Measurements from ENCODE around the gene SLC2A11. TPM values are rescaled to one million over a fixed set of nuclear protein-coding genes. Genes with fewer than 3 reads are reported as not detected.

SLC2A11 gene
- polyA plus RNA-seq, 3 donors, result 1.3 to 3.3 (median 2.5) TPM

GRCh38 chr22:23910496-23911190, 53.0 kb downstream of the SLC2A11 start:
- Mint-ChIP-seq H3K4me3 (no peak overlapping the region), H3K36me3 (peaks cover 0 to 8% of the 10 kb centered on the region in 2 donors), H3K27ac (no peak overlapping the region), H3K27me3 (ENCODE audit: low read depth in 3 of 3) (peaks cover 0 to 4% (median 1%) of the 10 kb centered on the region in 3 donors), H3K4me1 (peaks cover 10% of the 10 kb centered on the region), H3K9me3 (peaks cover 0 to 1% (median 0%) of the 10 kb centered on the region in 7 donors)
- no peaks in the 10 kb centered on the region for H3K36me3 ChIP-seq (replicated peaks in 1 of 2; ENCODE audit: control insufficient read depth in 1 of 2, insufficient read depth in 2 of 2, low read length in 2 of 2)
- no peak overlapping the region for H3K27ac ChIP-seq (ENCODE audit: low read depth in 1 of 2, low read length in 2 of 2)
- no peaks in the 10 kb centered on the region for H3K79me2 ChIP-seq (ENCODE audit: insufficient read depth, low read length)
- intact Hi-C loops (cut with micrococcal nuclease), result loop anchor here (5.0 kb wide), 2 partner anchors 62 to 123 kb away; partner anchors contain the start of genes DDT (in 1 of the 2) and SMARCB1 (in 1 of the 2)
- no peaks in the 10 kb centered on the region for H3K27me3 ChIP-seq (ENCODE audit: control insufficient read depth in 2 of 2, insufficient read depth in 2 of 2, low read length in 2 of 2)
- no peak for DNase-seq
- peaks cover 7 to 18% of the 10 kb centered on the region in 2 donors for H3K4me1 ChIP-seq (ENCODE audit: control insufficient read depth in 1 of 2, insufficient read depth in 2 of 2, low read length in 2 of 2)
- H3K4me3 ChIP-seq (replicated peaks in 1 of 3; ENCODE audit: low read depth in 2 of 3, low read length in 3 of 3), result no peak overlapping the region
- no peak for TF ChIP-seq CTCF (IDR thresholded peaks at IDR 0.05)
- H3K4me2 ChIP-seq (replicated peaks; ENCODE audit: extremely low read depth, low read length, poor library complexity, severe bottlenecking), result no peak overlapping the region
- WGBS (ENCODE audit: insufficient coverage), result 92% methylated on average over 2 of the region's 3 CpGs
- H2AFZ ChIP-seq (ENCODE audit: insufficient read depth, low read depth, low read length, poor library complexity, severe bottlenecking), result no peak overlapping the region
- no peaks in the 10 kb centered on the region for H4K20me1 ChIP-seq (ENCODE audit: insufficient read depth, low read length)
- no peak overlapping the region for H3K9ac ChIP-seq (ENCODE audit: insufficient read depth, low read length, poor library complexity, severe bottlenecking)
- no peaks in the 10 kb centered on the region for H3K9me3 ChIP-seq (replicated peaks in 1 of 2; ENCODE audit: control insufficient read depth in 1 of 2, insufficient read depth in 1 of 2, low read length in 2 of 2)

DNA sequence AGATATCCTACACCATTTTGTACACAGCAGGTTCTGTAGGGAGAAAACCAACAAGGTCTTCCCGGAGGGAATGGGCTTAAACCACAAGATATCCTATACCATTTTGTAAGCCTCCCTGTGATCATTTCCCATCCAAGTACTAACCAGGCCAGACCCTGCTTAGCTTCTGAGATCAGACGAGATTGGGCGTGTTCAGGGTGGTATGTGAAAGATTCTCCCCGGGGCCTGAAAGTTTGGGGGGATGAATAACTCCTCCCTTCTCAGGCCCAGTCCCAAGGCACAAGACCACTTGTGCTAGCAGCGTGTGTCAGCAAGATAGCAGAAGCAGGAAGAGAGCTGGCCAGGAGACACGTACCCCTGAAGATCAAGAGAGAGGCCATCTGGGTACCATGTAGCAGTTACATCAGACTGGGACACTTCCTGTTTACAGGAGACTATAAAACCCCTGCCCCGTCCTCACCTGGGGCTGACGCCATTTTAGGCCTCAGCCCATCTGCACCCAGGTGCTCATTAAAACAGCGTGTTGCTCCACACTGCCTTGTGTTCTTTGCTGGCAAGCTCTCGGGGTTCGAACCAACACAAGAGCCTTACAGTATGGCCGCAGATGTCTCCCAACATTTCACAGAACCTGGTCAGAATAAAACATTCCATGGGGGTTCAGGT, 53.8 kb downstream of the SLC2A11 start:
- DNase-seq, result no peak
- no peak for TF ChIP-seq CTCF (IDR thresholded peaks at IDR 0.05)
- Mint-ChIP-seq H3K4me1 (peaks cover 10% of the 10 kb centered on the region), H3K4me3 (no peak overlapping the region), H3K36me3 (peaks cover 1 to 8% of the 10 kb centered on the region in 2 donors), H3K27ac (peak overlapping the region in 1 of 7 donors; percentile 23), H3K9me3 (peaks cover 0 to 1% (median 0%) of the 10 kb centered on the region in 7 donors), H3K27me3 (ENCODE audit: low read depth in 3 of 3) (peaks cover 0 to 3% (median 2%) of the 10 kb centered on the region in 3 donors)
- no peak overlapping the region for H3K27ac ChIP-seq (ENCODE audit: low read depth in 1 of 2, low read length in 2 of 2)
- no peak overlapping the region for H3K9ac ChIP-seq (ENCODE audit: insufficient read depth, low read length, poor library complexity, severe bottlenecking)
- peaks cover 7 to 18% of the 10 kb centered on the region in 2 donors for H3K4me1 ChIP-seq (ENCODE audit: control insufficient read depth in 1 of 2, insufficient read depth in 2 of 2, low read length in 2 of 2)
- no peak overlapping the region for H2AFZ ChIP-seq (ENCODE audit: insufficient read depth, low read depth, low read length, poor library complexity, severe bottlenecking)
- H4K20me1 ChIP-seq (ENCODE audit: insufficient read depth, low read length), result no peaks in the 10 kb centered on the region
- 77% methylated on average over 8 of the region's 12 CpGs for WGBS (ENCODE audit: insufficient coverage)
- no peaks in the 10 kb centered on the region for H3K36me3 ChIP-seq (replicated peaks in 1 of 2; ENCODE audit: control insufficient read depth in 1 of 2, insufficient read depth in 2 of 2, low read length in 2 of 2)
- H3K9me3 ChIP-seq (replicated peaks in 1 of 2; ENCODE audit: control insufficient read depth in 1 of 2, insufficient read depth in 1 of 2, low read length in 2 of 2), result no peaks in the 10 kb centered on the region
- no peaks in the 10 kb centered on the region for H3K79me2 ChIP-seq (ENCODE audit: insufficient read depth, low read length)
- H3K4me3 ChIP-seq (replicated peaks in 1 of 3; ENCODE audit: low read depth in 2 of 3, low read length in 3 of 3), result no peak overlapping the region
- no peak overlapping the region for H3K4me2 ChIP-seq (replicated peaks; ENCODE audit: extremely low read depth, low read length, poor library complexity, severe bottlenecking)
- no peaks in the 10 kb centered on the region for H3K27me3 ChIP-seq (ENCODE audit: control insufficient read depth in 2 of 2, insufficient read depth in 2 of 2, low read length in 2 of 2)
- intact Hi-C loops (cut with micrococcal nuclease), result loop anchor here (5.0 kb wide), 2 partner anchors 61 to 124 kb away; partner anchors contain the start of genes DDT (in 1 of the 2) and SMARCB1 (in 1 of the 2)

Measured in CD14-positive monocyte (primary cell).